Endodermal cell (in vitro differentiated cells): ENCODE measurements around the gene S1PR3. TPM values are rescaled to one million over a fixed set of nuclear protein-coding genes. Genes with fewer than 3 reads are reported as not detected.

Experiments used
- DNase-seq: peaks from one replicate; pipeline ENCODE4 v3.0.0-alpha.2; 2017
- H3K27ac ChIP-seq: 2 replicates; pipeline ENCODE4 v1.5.1; 2013; ENCODE audit warnings: mild to moderate bottlenecking, low read depth, low read length, moderate library complexity
- H3K27me3 ChIP-seq: 2 replicates; pipeline ENCODE4 v1.6.1; 2013; ENCODE audit warnings: mild to moderate bottlenecking, low read length, moderate library complexity; ENCODE audit not compliant: insufficient read depth, control insufficient read depth, poor library complexity, severe bottlenecking
- H3K36me3 ChIP-seq: 2 replicates; pipeline ENCODE4 v1.7.0; 2013; ENCODE audit warnings: mild to moderate bottlenecking, low read length, moderate library complexity; ENCODE audit not compliant: control insufficient read depth, insufficient read depth
- H3K4me1 ChIP-seq: one replicate; pipeline ENCODE4 v1.7.0; 2013; ENCODE audit warnings: low read length; ENCODE audit not compliant: control insufficient read depth, insufficient read depth
- H3K4me3 ChIP-seq: 2 replicates; pipeline ENCODE4 v1.5.1; 2013; ENCODE audit warnings: mild to moderate bottlenecking, low read length, moderate library complexity
- H3K9ac ChIP-seq: 2 replicates; pipeline ENCODE4 v1.6.1; 2013; ENCODE audit warnings: mild to moderate bottlenecking, low read length, moderate library complexity; ENCODE audit not compliant: poor library complexity, severe bottlenecking; ENCODE audit errors: extremely low read depth
- H3K9me3 ChIP-seq: 2 replicates; pipeline ENCODE4 v1.6.1; 2013; ENCODE audit warnings: mild to moderate bottlenecking, low read length, moderate library complexity; ENCODE audit not compliant: control insufficient read depth
- H3K27ac Mint-ChIP-seq: 2 replicates; pipeline ENCODE4 v1.8.0; 2020; ENCODE audit warnings: mixed read lengths
- H3K27me3 Mint-ChIP-seq: 2 replicates; pipeline ENCODE4 v1.8.0; 2021; ENCODE audit warnings: mild to moderate bottlenecking, mixed read lengths; ENCODE audit not compliant: insufficient read depth
- H3K36me3 Mint-ChIP-seq: 2 replicates; pipeline ENCODE4 v1.8.0; 2020; ENCODE audit warnings: low read depth, mixed read lengths
- H3K4me1 Mint-ChIP-seq: 2 replicates; pipeline ENCODE4 v1.8.0; 2020; ENCODE audit warnings: mixed read lengths
- H3K4me3 Mint-ChIP-seq: 2 replicates; pipeline ENCODE4 v1.8.0; 2020; ENCODE audit warnings: mild to moderate bottlenecking, moderate library complexity, mixed read lengths
- H3K9me3 Mint-ChIP-seq: 2 replicates; pipeline ENCODE4 v1.8.0; 2020; ENCODE audit warnings: mild to moderate bottlenecking, mixed read lengths
- CTCF ChIP-seq: fragments of 200-600 bp; sonication (generic); conservative IDR thresholded peaks from 2 replicates; pipeline ENCODE4 v1.5.0; 2021; ENCODE audit warnings: antibody characterized with exemption, mild to moderate bottlenecking
- WGBS, 2 experiments: methylation state at CpG; one replicate each; pipeline versions ENCODE4 v1.1.5 to v1.1.7; 2013; ENCODE audit warnings: missing lambda C conversion rate in 2 of 2, mixed read lengths in 1 of 2; ENCODE audit not compliant: insufficient coverage in 1 of 2, insufficient read length in 1 of 2; 5-methylcytosine and 5-hydroxymethylcytosine counted together
- total RNA-seq, 2 donors: library from RNA; stranded (reverse); fragmentation: NEBNext Ultra II Directional in 1 of 2; extraction: Animal tissue kit (Norgen Biotek cat#: 25700) in 1 of 2; gene quantifications; 2 replicates in 1 of 2; 3 replicates in 1 of 2; pipeline ENCODE4 v1.2.1, GENCODE V29; 2021

S1PR3 gene
- total RNA-seq, 2 donors from 2014 or later = 53.6 to 95.2 TPM

- no peak overlapping the region for H3K4me3 Mint-ChIP-seq
- Histone ChIP-seq H3K4me1 (no peaks in the 10 kb centered on the region), H3K4me3 (no peak overlapping the region), H3K9ac (no peak overlapping the region), H3K27me3 (no peaks in the 10 kb centered on the region), H3K27ac (no peak overlapping the region), H3K9me3 (no peaks in the 10 kb centered on the region), H3K36me3 (no peaks in the 10 kb centered on the region)
- H3K27ac Mint-ChIP-seq = no peak overlapping the region
- 83% methylated on average over 1 of the region's 1 CpG; no CpG with 5 or more reads in 1 of the 2 experiments for WGBS, 2 experiments
- no peaks in the 10 kb centered on the region for H3K36me3 Mint-ChIP-seq
- H3K9me3 Mint-ChIP-seq = peaks cover 3% of the 10 kb centered on the region
- TF ChIP-seq CTCF = no peak
- no peak for DNase-seq
- no peaks in the 10 kb centered on the region for H3K27me3 Mint-ChIP-seq
- H3K4me1 Mint-ChIP-seq = peaks cover 10% of the 10 kb centered on the region
These were observed 22.4 kb downstream of the S1PR3 start for GRCh38 chr9:89013660-89014059.

GRCh38 chr9:89014153-89014552, 22.9 kb downstream of the S1PR3 start:
- Mint-ChIP-seq H3K27ac (no peak overlapping the region), H3K27me3 (no peaks in the 10 kb centered on the region), H3K4me3 (no peak overlapping the region), H3K9me3 (peaks cover 3% of the 10 kb centered on the region), H3K36me3 (no peaks in the 10 kb centered on the region), H3K4me1 (peaks cover 8% of the 10 kb centered on the region)
- TF ChIP-seq CTCF = no peak
- H3K27ac ChIP-seq = no peak overlapping the region
- no peaks in the 10 kb centered on the region for H3K36me3 ChIP-seq
- no peaks in the 10 kb centered on the region for H3K9me3 ChIP-seq
- WGBS, 2 experiments = 81 to 93% methylated on average over 3 to 7 of the region's 7 CpGs
- DNase-seq = no peak
- H3K4me3 ChIP-seq = no peak overlapping the region
- no peak overlapping the region for H3K9ac ChIP-seq
- no peaks in the 10 kb centered on the region for H3K4me1 ChIP-seq
- no peaks in the 10 kb centered on the region for H3K27me3 ChIP-seq

- Histone ChIP-seq H3K27ac (no peak overlapping the region), H3K9me3 (no peaks in the 10 kb centered on the region), H3K4me3 (no peak overlapping the region), H3K27me3 (no peaks in the 10 kb centered on the region), H3K36me3 (no peaks in the 10 kb centered on the region), H3K9ac (no peak overlapping the region), H3K4me1 (no peaks in the 10 kb centered on the region)
- H3K27ac Mint-ChIP-seq = no peak overlapping the region
- H3K27me3 Mint-ChIP-seq = no peaks in the 10 kb centered on the region
- no peak overlapping the region for H3K4me3 Mint-ChIP-seq
- no peaks in the 10 kb centered on the region for H3K36me3 Mint-ChIP-seq
- peaks cover 8% of the 10 kb centered on the region for H3K4me1 Mint-ChIP-seq
- no peak for DNase-seq
- peaks cover 3% of the 10 kb centered on the region for H3K9me3 Mint-ChIP-seq
- 97 to 100% methylated on average over 1 to 2 of the region's 2 CpGs for WGBS, 2 experiments
- TF ChIP-seq CTCF = no peak
These were observed 24.1 kb downstream of the S1PR3 start for GRCh38 chr9:89015336-89015735.
